Cerebellar nuclear complex (tissue), 1 donor: Measurements from ENCODE around the gene PLEKHJ1.
A peak's percentile ranks its signal among the peaks of the same experiment; 100 is the strongest.

ENCODE experiments used
- DNase-seq, 2 experiments: peaks; one replicate each; lab custom pipeline; 2025; lab: John Stamatoyannopoulos, UW

PLEKHJ1 gene

DNA sequence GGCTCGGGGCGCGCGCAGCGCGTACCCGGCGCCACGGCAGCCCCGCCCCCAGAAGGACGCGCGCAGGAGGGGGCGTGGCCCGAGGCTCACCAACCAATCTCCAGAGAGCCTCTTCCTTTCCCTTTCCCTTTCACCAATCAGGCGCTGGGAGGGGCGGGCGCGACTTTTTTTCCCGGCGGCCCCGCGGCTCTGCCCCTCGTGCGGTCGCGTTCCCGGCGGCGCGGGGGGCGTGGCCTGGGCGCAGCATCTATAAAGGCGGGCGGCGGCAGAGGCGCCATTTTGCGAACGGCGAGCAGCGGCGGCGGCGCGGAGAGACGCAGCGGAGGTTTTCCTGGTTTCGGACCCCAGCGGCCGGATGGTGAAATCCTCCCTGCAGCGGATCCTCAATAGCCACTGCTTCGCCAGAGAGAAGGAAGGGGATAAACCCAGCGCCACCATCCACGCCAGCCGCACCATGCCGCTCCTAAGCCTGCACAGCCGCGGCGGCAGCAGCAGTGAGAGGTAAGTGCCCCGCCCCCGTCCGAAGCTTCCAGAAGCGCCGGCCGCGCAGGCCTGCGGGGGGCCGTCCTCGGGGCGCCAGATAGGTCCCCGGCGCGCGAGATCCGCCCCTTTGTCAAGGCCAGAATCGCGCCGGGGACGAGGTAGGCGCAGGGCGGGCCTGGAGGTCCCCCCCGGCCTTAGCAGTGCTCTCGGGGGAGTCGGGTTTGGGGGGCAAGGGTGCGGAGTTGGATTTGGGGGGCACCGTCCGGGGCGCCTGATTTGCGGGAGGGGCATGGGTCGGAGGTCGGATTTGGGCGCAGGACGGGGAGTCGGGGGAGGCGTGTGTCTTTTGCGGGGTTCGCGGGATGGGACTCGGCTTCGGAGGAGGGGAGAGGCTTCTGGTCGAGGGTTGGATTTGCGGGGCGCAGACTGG is 33.4 kb upstream of the PLEKHJ1 start:
- peak; percentile 78 to 94 for DNase-seq

DNA sequence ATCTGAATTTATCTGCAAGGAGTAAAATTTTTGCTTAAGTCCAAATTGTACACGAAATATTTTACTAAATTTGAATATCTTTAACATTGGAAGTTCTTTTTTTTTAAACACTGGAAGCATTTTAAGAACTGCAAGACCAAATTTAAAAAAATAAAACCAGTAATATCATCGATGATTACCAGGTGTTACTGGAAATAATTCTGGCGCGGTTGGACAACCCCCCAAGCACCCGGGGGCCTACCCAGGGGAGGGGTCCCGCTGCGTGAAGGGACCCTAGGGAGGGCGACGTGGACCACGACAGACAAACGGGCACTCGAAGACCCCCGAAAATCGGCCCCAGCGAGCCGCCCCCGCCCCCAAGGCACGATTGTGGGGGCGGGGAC is 32.7 kb upstream of the PLEKHJ1 start:
- no peak for DNase-seq

DNA sequence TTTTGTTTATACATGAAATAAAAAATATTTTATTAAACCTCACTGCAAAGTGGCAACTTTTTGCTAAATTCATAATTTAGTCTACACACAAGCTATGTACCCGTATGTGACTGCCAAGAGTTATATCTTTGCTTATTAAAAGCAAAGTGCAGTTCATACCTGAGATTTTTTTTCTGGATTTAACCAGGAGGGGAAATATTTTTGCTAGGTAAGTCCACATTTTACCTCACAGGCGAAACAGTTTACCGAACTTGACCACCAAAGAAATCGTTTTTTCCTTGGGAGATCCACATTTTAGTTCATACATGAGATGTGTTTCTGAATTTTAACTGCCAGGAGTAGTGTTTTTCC is 32.3 kb upstream of the PLEKHJ1 start:
- no peak for DNase-seq

DNA sequence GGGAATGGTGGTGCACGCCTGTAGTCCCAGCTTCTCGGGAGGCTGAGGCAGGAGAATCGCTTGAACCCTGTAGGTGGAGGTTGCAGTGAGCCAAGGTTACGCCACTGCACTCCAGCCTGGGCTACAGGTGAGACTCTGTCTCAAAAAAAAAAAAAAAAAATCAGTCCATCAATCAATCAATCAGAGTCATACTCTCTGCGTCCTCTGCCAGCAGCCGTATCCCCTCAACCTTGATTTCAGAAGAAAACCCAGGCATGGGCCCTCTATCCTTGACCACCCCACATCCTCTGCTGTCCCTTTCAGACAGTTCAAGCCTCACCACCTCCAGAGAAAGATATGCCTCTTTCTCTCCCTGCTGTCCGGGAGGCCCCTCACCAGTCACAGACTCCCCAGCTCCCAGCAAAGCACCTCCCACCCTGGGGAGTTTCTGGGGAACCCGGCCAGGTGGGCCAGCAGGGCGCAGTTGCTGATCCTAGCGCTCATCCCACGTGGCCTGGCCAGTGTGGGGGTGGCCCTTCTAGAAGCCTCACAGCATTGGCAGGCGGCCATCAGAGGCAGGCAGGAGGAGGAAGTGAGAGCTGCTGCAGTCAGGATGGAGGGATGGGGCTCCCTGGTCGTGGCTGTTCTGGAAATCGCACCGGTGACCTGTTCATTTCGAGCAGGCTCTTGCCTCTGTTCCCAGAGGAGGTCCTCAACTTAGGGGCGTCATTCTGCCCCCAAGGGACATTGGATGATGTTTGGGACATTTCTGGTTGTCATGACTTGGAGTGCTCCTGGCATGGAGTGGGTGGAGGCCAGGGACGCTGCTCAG is 30.3 kb upstream of the PLEKHJ1 start:
- DNase-seq, result peak in 1 of 2 experiments; percentile 37

DNA sequence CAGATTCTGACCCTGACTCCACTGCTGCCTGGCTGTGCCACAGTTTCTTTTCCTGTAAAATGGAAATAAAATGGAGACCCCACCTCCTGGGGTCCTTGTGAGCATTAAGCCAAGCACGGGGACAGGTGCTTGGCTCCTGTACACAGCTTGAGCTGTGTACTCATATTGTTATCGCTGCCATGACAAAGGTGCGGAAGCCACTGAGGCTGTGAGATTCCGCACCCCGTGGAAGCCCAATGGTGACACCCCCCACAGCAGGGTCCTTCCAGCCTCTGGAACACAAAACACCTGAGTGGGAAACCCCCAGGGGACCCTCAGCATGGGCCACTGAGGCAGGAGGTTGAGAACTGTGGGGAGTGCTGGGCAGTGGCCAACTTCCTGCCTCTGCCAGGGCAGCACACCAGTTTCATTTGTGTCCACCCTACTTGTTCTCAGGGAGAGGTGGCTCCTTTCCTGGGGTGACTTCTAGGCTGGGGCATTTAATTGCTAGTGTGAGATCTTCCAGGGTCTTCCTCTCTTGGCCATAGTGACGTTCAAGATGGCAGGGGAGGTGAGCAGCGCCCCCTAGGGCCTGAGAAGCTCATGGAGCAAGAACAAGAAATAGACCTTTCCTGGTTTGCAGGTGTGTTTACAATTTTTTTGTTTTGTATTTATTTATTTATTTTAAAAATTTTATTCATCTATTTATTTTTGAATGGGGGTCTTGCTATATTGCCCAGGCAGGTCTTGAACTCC is 25.5 kb upstream of the PLEKHJ1 start:
- no peak for DNase-seq

- no peak for DNase-seq
Measured at GRCh38 chr19:2260341-2260805, 24.2 kb upstream of the PLEKHJ1 start.

- DNase-seq, result no peak
Measured at GRCh38 chr19:2259336-2259735, 23.2 kb upstream of the PLEKHJ1 start.

DNA sequence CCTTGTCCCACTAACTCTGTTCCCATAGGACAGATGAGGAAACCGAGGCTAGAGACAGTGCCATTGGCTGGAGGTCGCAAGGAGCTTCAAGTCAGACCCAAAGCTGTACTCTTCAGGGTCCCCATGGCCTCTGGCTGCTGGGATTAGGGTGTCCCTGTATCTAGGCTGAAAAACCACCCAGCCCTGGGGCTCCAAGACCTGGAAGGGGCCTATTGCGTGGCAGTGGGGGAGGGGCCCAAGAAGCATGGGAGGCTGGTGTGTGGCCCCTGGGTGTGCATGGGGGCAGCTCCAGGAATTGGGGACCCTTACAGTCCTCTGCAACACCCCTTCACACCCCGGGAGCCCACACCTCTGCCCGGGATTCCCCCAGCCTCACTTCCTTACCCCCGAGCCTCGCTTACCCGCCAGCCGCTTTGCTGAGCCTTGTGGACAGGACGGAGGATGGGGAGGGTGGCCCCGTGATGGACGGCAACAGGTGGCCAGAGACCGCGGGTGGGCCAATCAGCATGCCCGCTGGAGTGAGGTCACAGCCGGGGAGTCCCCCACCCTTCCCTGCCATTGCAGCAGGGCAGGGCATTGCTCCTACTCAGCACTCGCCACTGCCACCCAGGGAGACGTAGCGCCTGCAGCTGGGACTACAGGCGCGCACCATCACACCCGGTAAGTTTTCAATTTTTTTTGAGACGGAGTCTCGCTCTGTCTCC is 20.0 kb upstream of the PLEKHJ1 start, which contains the start of gene JSRP1:
TSS of gene JSRP1 (minus strand) at position 436 of the 704 bp plus-strand sequence. CDS start 1,103 bp downstream, outside the sequence.
- no peak for DNase-seq

DNA sequence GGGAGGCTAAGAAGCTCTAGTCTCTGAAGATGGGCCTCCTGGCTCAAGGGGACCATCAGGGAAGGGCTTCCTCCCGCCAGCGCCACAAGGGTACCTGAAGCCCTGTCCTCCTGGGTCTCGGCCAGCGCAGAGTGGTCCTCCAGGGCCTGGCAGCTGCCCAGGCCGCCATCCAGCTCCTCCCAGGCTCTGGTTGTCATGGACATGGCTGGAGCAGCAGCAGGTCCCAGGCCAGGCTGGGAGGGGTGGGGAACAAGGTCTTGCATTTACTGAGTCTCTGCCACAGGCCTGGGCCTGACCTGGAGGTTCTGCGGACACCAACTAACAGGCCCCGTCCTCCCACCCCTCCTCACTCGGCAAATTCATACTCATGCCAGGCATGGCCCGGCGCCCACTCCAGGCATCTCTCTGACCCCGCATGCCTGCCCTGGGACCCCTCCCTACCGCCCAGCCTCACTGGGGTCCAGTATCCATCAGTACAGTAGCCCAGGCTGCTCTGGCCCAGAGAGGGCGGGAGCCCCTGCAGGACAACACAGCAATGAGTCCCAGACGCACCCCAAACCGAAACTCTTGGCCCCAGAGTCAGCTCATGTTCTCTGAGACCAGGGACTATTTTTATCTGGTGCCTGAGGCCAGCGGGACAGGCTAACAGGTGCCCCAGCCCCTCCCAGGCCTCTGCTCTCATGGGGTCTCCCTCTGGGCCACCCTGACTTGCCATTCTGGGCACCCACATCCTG is 19.1 kb upstream of the PLEKHJ1 start:
- DNase-seq, result no peak

DNA sequence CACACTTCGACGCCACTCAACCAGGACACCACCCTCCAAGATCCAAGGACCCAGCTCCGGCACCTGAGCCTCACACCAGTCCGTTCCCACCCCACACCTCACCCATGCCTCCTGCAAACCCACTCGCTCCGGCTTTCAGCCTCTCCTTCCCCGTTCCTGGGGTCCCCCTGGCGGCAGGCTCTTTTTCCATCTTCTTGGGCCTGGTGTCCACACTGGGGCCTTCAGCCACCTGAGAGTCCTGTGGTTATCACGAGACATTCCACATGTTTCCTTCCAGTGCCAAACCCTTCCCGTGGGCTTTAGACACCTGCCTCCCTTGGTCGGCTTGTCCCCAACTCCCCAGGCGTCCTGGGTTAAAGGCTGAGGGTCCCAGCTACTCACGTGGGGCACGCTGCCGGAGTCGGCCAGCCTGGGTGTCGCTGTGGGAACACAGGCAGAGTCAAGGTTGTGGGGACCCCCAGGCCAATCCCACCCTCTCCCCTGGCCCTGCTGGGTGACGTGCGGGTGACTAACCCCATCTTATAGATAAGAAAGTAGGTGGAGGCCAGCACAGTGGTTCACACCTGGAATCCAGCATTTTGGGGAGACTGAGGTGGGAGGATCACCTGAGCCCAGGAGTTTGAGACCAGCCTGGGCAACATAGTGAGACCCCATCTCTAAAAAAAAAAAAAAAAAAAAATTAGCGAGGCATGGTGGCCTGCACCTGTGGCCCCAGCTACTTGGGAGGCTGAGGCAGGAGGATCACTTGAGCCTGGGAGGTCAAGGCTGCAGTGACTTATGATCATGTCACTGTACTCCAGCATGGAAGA is 18.1 kb upstream of the PLEKHJ1 start:
- no peak for DNase-seq

GRCh38 chr19:2253106-2254063 is 17.3 kb upstream of the PLEKHJ1 start:
- DNase-seq, result no peak

DNA sequence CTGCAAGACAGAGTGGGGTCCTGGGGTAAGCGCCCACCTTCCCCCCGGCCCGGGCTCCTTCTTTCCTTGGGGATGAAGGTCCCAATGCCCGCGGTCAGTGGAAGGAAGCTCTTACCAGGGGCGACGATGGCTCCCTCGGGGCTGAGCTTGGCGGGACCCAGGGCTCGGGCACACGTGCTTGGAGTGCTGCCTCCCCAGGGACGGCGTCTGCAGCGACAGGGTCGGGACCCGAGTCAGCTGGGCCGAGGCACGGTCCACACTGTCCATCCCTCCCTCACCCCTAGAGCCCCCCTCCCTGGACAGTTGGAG is 16.6 kb upstream of the PLEKHJ1 start:
- DNase-seq, result no peak

DNA sequence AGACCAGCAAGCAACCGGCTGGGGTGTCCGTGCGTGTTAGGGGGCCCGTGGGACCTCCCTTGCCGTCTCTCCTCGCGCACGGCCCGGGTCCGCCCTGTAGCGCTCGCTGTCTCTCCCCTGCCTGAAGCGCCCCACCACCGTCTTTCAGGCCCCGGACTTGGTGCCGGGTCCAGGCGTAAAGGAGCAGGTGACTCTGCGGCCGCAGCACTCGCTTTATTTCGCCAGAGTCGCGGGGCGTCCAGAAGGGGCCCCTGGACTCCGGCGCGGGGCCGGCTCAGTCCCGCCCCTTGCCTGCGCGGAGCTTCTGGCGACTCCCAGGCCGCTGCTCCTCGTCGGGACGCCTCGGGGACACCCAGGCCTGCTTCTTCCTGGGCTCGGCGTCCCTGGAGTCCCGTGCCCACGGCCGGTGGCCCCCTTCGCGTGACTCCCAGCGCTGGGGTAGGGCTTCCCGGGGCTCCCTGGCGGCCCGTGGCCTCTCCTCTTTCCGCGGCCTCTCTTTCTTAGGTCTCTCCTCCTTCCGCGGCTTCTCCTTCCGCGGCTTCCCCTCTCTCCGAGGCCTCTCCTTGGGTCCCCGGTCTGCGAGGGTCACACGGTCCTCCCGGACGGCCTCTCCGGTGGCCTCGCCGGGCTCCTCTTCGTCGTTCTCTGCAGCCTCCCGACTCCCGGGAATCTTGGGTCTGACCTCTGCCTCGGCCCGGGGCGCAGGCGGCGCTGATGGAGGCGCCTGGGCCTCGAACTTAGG is 16.1 kb upstream of the PLEKHJ1 start:
- no peak for DNase-seq

GRCh38 chr19:2251106-2252054 is 15.3 kb upstream of the PLEKHJ1 start:
- no peak for DNase-seq

- DNase-seq, result no peak
Measured at GRCh38 chr19:2250766-2251105, 14.6 kb upstream of the PLEKHJ1 start.

GRCh38 chr19:2249880-2250765 is 14.0 kb upstream of the PLEKHJ1 start:
- DNase-seq, result no peak
